LNCAP (cell line): ENCODE results near the gene PLXNC1.

Experiments used
- CTCF ChIP-seq: fragments of 450-650 bp; IDR thresholded peaks from 2 replicates; pipeline ENCODE4 v1.5.1; 2017; ENCODE audit warnings: mild to moderate bottlenecking

PLXNC1 gene

DNA sequence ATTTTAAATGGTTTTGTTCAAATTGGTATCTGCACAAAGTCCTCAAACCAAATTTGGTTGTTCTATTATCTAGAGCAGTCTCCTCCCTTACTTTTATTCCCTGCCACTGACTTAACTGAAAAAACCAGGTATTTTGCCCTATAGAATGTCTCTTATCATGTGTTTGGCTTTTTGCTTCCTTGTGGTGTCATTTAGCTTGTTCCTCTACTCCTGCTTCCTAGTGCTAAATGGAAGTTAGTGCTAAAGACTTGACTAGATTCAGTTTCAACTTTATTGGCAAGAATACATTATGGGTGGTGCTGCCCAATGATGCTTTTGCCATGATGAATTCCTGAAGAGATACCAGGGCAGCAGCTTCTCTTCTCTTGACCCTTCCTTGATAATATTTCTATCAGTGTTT is 29.7 kb downstream of the PLXNC1 start:
- TF ChIP-seq CTCF = no peak

DNA sequence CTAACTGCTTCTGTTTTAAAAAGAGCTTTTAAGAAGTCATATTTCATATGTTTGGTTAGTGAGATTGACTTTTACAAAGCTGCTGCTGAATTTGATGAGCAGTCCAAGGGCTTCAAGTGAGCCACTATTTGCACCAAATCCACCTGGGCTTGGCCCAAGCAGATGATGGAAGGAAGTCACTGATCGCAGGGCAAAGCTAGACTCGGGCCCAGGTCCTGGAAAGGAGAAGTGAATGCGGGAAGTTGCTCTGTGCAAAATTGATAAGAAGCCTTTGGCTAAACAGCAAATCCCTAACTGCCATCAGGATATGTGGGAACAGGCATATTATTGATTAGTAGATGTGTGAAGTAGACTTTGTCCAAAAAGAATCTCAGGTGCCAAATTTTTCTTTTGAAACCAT is 30.5 kb downstream of the PLXNC1 start:
- no peak for TF ChIP-seq CTCF

- no peak for TF ChIP-seq CTCF
Measured at GRCh38 chr12:94179723-94180122, 31.3 kb downstream of the PLXNC1 start.

GRCh38 chr12:94180558-94181296 is 32.4 kb downstream of the PLXNC1 start:
- TF ChIP-seq CTCF = no peak

DNA sequence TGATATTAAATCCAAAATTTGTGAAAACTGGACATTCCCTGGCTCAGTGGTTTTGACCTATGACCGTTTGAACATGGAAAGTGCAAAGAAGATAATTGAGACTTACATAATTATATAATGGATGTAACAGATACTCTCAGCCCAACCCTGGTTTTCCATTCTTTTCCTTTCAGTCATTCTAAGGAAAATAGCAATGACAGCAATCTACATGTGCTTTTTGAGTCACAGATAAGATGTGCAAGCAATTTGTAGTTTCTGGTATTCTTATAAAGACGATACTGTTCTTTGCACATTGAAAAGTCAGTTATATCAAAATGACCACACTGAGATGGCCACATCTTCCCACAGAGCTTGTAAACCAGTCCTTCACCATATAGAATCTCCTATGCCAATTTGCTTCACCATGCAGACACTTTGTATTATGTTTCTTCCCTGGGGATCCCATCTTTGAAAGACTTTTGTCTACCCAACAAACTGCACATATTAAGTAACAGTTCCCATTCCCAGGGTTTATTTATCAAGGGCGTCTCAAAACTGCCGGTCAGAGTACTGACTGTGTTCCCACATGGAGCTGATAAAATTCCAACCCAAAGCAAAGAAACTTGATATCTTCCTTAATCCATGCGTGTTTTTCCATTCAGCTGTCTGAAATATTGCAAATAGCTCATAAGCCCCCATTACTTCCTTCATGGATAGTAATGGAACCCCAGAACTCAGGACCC is 34.8 kb downstream of the PLXNC1 start:
- no peak for TF ChIP-seq CTCF

GRCh38 chr12:94183708-94184379 is 35.5 kb downstream of the PLXNC1 start:
- no peak for TF ChIP-seq CTCF

DNA sequence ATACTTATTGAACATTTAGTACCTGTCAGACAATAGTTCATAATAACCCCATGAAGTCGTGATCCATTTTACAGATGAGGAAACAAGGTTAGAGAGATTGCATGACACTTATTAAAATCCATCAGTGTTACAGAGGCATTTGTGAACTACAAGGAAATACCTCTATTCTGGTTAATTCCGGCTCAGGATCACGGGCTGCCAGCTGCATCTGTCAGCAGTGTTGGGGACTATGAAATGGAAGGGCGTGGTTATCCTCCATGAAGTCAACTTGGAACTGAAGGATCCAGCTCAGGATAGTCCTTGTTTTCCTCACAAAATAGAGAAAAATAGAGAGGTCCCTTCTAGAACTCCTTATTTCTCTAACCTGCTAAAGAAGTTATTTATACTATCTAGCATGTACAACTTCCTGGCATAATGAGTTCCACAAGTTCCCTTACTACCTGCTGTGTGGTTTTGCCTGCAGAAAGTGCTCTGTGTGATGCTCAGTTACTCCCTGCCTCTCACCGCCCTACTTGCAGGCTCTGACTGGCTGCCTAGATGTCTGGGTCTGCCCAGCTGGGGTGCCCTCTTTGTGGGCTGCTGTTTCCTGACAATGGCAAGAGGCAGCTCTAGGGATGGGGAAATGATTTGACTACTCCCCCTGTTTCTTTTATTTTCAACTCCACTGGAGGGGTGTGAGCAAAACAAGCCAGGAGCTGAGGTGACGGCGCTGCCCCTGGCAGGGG is 36.8 kb downstream of the PLXNC1 start:
- no peak for TF ChIP-seq CTCF
